GM12875 (cell line): ENCODE results near the gene TIMP1.

Source experiments
- H3K4me3 ChIP-seq: one replicate; pipeline ENCODE4 v1.5.1; 2011; ENCODE audit warnings: low read depth, low read length, control low read depth
- TF ChIP-seq, protein P1 (sequence below): IDR thresholded peaks from 2 replicates; pipeline ENCODE4 v1.5.1; 2011; ENCODE audit warnings: low read depth, mild to moderate bottlenecking, control low read depth, inconsistent platforms, low read length, moderate library complexity, borderline replicate concordance; ENCODE audit not compliant: insufficient read depth

The TIMP1 gene

DNA sequence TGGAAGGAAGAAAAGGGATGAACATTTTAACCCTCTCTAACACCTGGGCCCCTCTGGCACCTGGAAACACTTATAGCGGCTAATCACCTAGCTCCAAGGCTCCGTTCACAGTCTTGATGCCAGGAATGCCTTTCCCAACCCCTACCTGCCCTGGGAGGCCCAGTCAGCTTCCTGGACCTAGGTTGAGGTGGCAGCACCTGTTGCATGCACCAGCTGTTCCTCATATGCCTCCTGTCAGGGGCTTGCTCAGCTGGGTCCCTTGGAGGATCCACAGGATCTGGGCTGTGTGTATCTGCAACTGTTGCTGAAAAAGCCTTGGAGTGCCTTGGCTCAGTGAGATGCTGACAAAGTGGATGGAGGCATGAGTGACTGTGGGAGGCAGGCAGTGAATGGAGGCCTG, 43.1 kb downstream of the TIMP1 start:
- no peak overlapping the region for H3K4me3 ChIP-seq
- TF ChIP-seq, protein P1, sequence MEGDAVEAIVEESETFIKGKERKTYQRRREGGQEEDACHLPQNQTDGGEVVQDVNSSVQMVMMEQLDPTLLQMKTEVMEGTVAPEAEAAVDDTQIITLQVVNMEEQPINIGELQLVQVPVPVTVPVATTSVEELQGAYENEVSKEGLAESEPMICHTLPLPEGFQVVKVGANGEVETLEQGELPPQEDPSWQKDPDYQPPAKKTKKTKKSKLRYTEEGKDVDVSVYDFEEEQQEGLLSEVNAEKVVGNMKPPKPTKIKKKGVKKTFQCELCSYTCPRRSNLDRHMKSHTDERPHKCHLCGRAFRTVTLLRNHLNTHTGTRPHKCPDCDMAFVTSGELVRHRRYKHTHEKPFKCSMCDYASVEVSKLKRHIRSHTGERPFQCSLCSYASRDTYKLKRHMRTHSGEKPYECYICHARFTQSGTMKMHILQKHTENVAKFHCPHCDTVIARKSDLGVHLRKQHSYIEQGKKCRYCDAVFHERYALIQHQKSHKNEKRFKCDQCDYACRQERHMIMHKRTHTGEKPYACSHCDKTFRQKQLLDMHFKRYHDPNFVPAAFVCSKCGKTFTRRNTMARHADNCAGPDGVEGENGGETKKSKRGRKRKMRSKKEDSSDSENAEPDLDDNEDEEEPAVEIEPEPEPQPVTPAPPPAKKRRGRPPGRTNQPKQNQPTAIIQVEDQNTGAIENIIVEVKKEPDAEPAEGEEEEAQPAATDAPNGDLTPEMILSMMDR: no peak

- peak overlapping the region; percentile 44 for H3K4me3 ChIP-seq
- TF ChIP-seq, protein P1: peak; percentile 29; the same call in 1 of the 2 replicates
Measured at GRCh38 chrX:47628982-47629381, 46.7 kb downstream of the TIMP1 start.

- peak within 1 kb of the TSS; percentile 44 for H3K4me3 ChIP-seq
Measured at GRCh38 chrX:47629419-47630200, 47.4 kb downstream of the TIMP1 start, which contains the start of gene CFP. Gene CFP (minus strand): TSS chrX:47629930. CDS start chrX:47629844, 86 bp downstream.

DNA sequence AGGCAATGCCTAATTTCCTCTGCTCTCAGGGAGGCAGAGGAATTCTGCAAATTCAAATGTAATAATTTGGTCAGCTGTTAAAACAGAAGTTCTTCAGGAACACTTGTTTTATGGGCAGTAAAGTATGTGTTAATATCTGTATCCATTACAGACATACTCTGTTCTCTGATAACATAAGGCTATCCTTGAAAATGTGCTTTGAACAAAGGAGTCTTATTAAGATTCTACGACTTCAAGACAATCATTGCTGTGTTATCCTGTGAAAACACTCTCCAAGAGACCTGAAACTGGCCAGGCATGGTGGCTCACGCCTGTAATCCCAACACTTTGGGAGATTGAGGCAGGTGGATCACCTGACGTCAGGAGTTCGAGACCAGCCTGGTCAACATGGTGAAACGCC, 49.4 kb downstream of the TIMP1 start:
- TF ChIP-seq, protein P1: no peak
- H3K4me3 ChIP-seq: no peak overlapping the region

More at GRCh38 chrX:47629419-47630200, 47.4 kb downstream of the TIMP1 start, which contains the start of gene CFP:
- TF ChIP-seq, protein P1: no peak

- no peak overlapping the region for H3K4me3 ChIP-seq
- TF ChIP-seq, protein P1: no peak
Measured at GRCh38 chrX:47632666-47633065, 50.4 kb downstream of the TIMP1 start.

- TF ChIP-seq, protein P1: no peak
- no peak overlapping the region for H3K4me3 ChIP-seq
Measured at GRCh38 chrX:47633689-47634590, 51.7 kb downstream of the TIMP1 start.
